Panc1 (cell line): ENCODE measurements around the gene ATP2A2. TPM values are rescaled to one million over a fixed set of nuclear protein-coding genes. Genes with fewer than 3 reads are reported as not detected.
"Not testable (repeated sequence)": the region's sequence is repeated elsewhere in the genome, so short reads cannot be mapped to it uniquely, and the experiment has no call there.

Experiments
- ATAC-seq: fragments of 200-7000 bp; cut with Tn5 transposase; 2 replicates; pipeline ENCODE4 v1.9.1; 2020; ENCODE audit warnings: mild to moderate bottlenecking, moderate library complexity
- BruUV-seq: library from RNA; stranded (reverse); fragments of 400-500 nt; replicated peaks from 2 replicates; lab custom pipeline; 2021; lab: Mats Ljungman, UMichigan
- CTCF ChIA-PET: fragments of 300-600 bp; sonication (Branson Sonifier 250); formaldehyde crosslinking; loops from one replicate; lab custom pipeline; 2022; ENCODE audit warnings: antibody characterized with exemption; lab: Charles Lee
- POLR2A ChIA-PET: fragments of 300-600 bp; sonication (Branson Sonifier 250); formaldehyde crosslinking; loops from one replicate; lab custom pipeline; 2022; ENCODE audit warnings: antibody characterized with exemption; lab: Charles Lee
- DNase-seq: peaks from one replicate; pipeline ENCODE4 v3.0.0-alpha.2; 2010; ENCODE audit warnings: low read depth, low spot score
- H3K27ac ChIP-seq: 2 replicates; pipeline ENCODE4 v1.5.1; 2011; ENCODE audit warnings: mild to moderate bottlenecking, low read length, inconsistent platforms
- H3K27me3 ChIP-seq: fragments of 200-500 bp; sonication (Bioruptor generic); 2 replicates; pipeline ENCODE4 v1.6.0; 2014; ENCODE audit warnings: low read length, inconsistent platforms; ENCODE audit not compliant: control insufficient read depth, insufficient read depth
- H3K36me3 ChIP-seq: fragments of 200-500 bp; sonication (Bioruptor generic); 2 replicates; pipeline ENCODE4 v1.5.1; 2014; ENCODE audit warnings: inconsistent platforms, mild to moderate bottlenecking, low read length, moderate library complexity; ENCODE audit not compliant: control insufficient read depth, insufficient read depth
- H3K4me1 ChIP-seq: 2 replicates; pipeline ENCODE4 v1.5.1; 2011; ENCODE audit warnings: inconsistent platforms, mild to moderate bottlenecking, low read length, moderate library complexity; ENCODE audit not compliant: control insufficient read depth, insufficient read depth
- H3K4me3 ChIP-seq, 2 experiments: 2 replicates each; pipeline ENCODE4 v1.5.1; 2011 to 2012; ENCODE audit warnings: low read depth in 2 of 2, low read length in 2 of 2, mild to moderate bottlenecking in 2 of 2, inconsistent platforms in 1 of 2, moderate library complexity in 1 of 2
- H3K9me3 ChIP-seq: fragments of 200-500 bp; sonication (Bioruptor generic); 2 replicates; pipeline ENCODE4 v1.5.1; 2014; ENCODE audit warnings: low read depth, mild to moderate bottlenecking, inconsistent platforms, low read length, moderate library complexity; ENCODE audit not compliant: control insufficient read depth, insufficient read depth
- CTCF ChIP-seq: fragments of 450-650 bp; IDR thresholded peaks from 2 replicates; pipeline ENCODE4 v1.5.1; 2017; ENCODE audit warnings: mild to moderate bottlenecking
- POLR2AphosphoS5 ChIP-seq: IDR thresholded peaks from 2 replicates; pipeline ENCODE4 v1.6.1; 2012; ENCODE audit warnings: mild to moderate bottlenecking, low read depth, low read length, moderate library complexity
- REST ChIP-seq, 2 experiments: IDR thresholded peaks; 2 replicates each; pipeline ENCODE4 v1.6.1; 2011 to 2012; ENCODE audit warnings: low read depth in 2 of 2, control low read depth in 1 of 2, low read length in 1 of 2, mild to moderate bottlenecking in 1 of 2, moderate library complexity in 1 of 2; ENCODE audit not compliant: insufficient read depth in 1 of 2
- SIN3A ChIP-seq: IDR thresholded peaks from 2 replicates; pipeline ENCODE4 v1.6.1; 2012; ENCODE audit warnings: low read depth, mild to moderate bottlenecking, low read length, moderate library complexity, borderline replicate concordance; ENCODE audit not compliant: insufficient read depth
- TCF7L2 ChIP-seq: IDR thresholded peaks from 2 replicates; pipeline ENCODE4 v1.6.1; 2011; ENCODE audit warnings: mild to moderate bottlenecking, low read depth, low read length, inconsistent platforms
- in situ Hi-C: cut with HindIII; loops from 2 replicates; pipeline ENCODE4 v1.10.0; 2016; ENCODE audit warnings: low sequenced_read_pairs, low pct_unique_long_range_greater_than_20kb
- intact Hi-C: fragments of 100-400 bp; cut with micrococcal nuclease; formaldehyde crosslinking; loops from one replicate; pipeline ENCODE4 v1.10.0; 2022; ENCODE audit not compliant: unreplicated experiment
- total RNA-seq: library from RNA; stranded (reverse); gene quantifications from one replicate; pipeline ENCODE4 v1.2.1, GENCODE V29; 2021; ENCODE audit not compliant: unreplicated experiment

The ATP2A2 gene
- total RNA-seq, 1 experiment from 2014 or later, result 286 TPM

- BruUV-seq, result no TSS peak
- DNase-seq (peak; percentile 13), ATAC-seq (peak; percentile 82)
- in situ Hi-C loops (no loop called here), intact Hi-C loops (loop anchor here (10.0 kb wide), 1 partner anchor 80 kb away; no protein-coding TSS in a partner anchor)
- no peaks in the 10 kb centered on the region for H3K4me1 ChIP-seq
- H3K27ac ChIP-seq, result no peak overlapping the region
- ChIA-PET POLR2A (no interaction called here), CTCF (no interaction called here)
- H3K9me3 ChIP-seq, result no peaks in the 10 kb centered on the region
- no peak for TF ChIP-seq REST (IDR thresholded peaks at IDR 0.05; ENCODE audit: insufficient read depth in 1 of 2, low read depth in 2 of 2, low read length in 1 of 2)
- peak; percentile 77 for TF ChIP-seq CTCF
- H3K4me3 ChIP-seq, result no peak overlapping the region
- no peaks in the 10 kb centered on the region for H3K27me3 ChIP-seq
- H3K36me3 ChIP-seq, result no peaks in the 10 kb centered on the region; the same call in 1 of the 2 replicates
These were observed 74.0 kb downstream of the ATP2A2 start for GRCh38 chr12:110355073-110355472.

- H3K4me1 ChIP-seq, H3K36me3 ChIP-seq, DNase-seq, BruUV-seq, H3K4me3 ChIP-seq, H3K27ac ChIP-seq, H3K9me3 ChIP-seq, H3K27me3 ChIP-seq, in situ Hi-C loops: not testable (repeated sequence)
- CTCF ChIA-PET, result interaction anchor here (0.7 to 1.4 kb wide), 2 partner anchors 14 to 73 kb away, joined by 3 to 5 read pairs; no protein-coding TSS in a partner anchor
- intact Hi-C loops, result loop anchor here (10.0 kb wide), 1 partner anchor 76 kb away; no protein-coding TSS in a partner anchor
- POLR2A ChIA-PET, result interaction anchor here (0.7 kb wide), 1 partner anchor 28 kb away, joined by 7 read pairs; no protein-coding TSS in a partner anchor
- ATAC-seq, result peak; percentile 61; the same call in 1 of the 2 replicates
These were observed 77.5 kb downstream of the ATP2A2 start for GRCh38 chr12:110358384-110359097.

- BruUV-seq, result no TSS peak
- H3K36me3 ChIP-seq, result no peaks in the 10 kb centered on the region
- ChIA-PET CTCF (no interaction called here), POLR2A (no interaction called here)
- no peak for ATAC-seq
- intact Hi-C loops, result no loop called here
- H3K4me3 ChIP-seq, result no peak overlapping the region
- no peaks in the 10 kb centered on the region for H3K27me3 ChIP-seq
- TF ChIP-seq REST (IDR thresholded peaks at IDR 0.05; ENCODE audit: insufficient read depth in 1 of 2, low read depth in 2 of 2, low read length in 1 of 2) (no peak), TCF7L2 (no peak), CTCF (no peak), SIN3A (no peak), POLR2AphosphoS5 (no peak)
- in situ Hi-C loops, result no loop called here
- no peaks in the 10 kb centered on the region for H3K4me1 ChIP-seq
- H3K9me3 ChIP-seq, result no peaks in the 10 kb centered on the region
- DNase-seq, result no peak
- no peak overlapping the region for H3K27ac ChIP-seq
These were observed 80.2 kb downstream of the ATP2A2 start for GRCh38 chr12:110361216-110361615.
